Neural cell (in vitro differentiated cells): ENCODE data around the gene REPIN1.

ENCODE experiments used
- EZH2 ChIP-seq: fragments of 200-600, 300-800 bp; shearing (Covaris generic), sonication (generic); IDR thresholded peaks from 2 replicates; pipeline ENCODE4 v1.6.1; 2014; ENCODE audit warnings: antibody characterized with exemption, low read length, borderline replicate concordance, mild to moderate bottlenecking; ENCODE audit not compliant: insufficient read depth, poor library complexity, severe bottlenecking
- RAD21 ChIP-seq: fragments of 450-650 bp; conservative IDR thresholded peaks from 2 replicates; pipeline ENCODE4 v1.6.1; 2014; ENCODE audit warnings: antibody characterized with exemption, mild to moderate bottlenecking, moderate library complexity
- TF ChIP-seq, protein P1 (sequence below): fragments of 450-650 bp; IDR thresholded peaks from 2 replicates; pipeline ENCODE4 v1.5.1; 2014; ENCODE audit warnings: antibody characterized with exemption, mild to moderate bottlenecking, moderate library complexity; ENCODE audit not compliant: poor library complexity, severe bottlenecking

DNA sequence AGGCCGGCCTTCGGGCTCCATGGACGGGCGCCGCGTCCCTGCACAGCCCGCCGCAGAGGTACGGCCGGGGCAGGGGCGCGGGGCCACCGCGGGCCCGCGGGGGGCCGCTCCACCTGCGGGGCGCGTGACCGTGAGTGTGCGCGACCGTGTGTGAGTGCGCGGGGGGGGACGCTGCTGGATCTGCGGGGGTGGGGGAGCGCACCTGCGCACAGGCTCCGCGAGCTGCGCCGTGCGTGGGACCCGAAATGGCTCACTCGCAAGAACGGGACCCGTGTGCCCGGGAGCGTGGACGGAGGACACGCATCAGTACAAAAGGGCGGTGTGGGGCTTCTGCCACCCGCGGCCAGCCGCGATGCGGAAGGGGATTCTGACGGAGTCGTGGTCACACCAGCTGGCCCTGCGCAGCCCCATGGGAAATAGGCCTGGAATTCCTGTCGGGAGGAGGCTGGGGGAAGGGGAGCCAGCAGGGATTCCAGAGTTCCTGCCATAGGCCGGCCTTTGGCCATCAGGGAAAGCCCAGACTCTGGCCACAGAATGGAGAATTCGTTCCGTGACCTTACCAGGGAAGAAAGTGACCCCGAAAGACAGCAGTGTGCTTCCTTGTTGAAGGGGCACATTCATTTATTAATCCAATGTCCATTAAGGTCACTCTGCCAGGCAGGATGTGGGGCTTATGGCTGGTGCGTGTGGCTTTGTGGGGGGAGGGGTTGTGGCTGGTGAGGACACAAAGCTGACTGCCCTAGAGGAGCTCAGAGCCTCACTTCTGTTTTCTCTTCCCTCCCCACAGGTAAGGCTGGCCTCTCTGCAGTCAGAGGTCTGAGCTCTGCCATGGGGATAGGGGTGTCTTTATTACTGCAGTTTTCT lies 494 bp downstream of the REPIN1 start:
- TF ChIP-seq, protein P1, sequence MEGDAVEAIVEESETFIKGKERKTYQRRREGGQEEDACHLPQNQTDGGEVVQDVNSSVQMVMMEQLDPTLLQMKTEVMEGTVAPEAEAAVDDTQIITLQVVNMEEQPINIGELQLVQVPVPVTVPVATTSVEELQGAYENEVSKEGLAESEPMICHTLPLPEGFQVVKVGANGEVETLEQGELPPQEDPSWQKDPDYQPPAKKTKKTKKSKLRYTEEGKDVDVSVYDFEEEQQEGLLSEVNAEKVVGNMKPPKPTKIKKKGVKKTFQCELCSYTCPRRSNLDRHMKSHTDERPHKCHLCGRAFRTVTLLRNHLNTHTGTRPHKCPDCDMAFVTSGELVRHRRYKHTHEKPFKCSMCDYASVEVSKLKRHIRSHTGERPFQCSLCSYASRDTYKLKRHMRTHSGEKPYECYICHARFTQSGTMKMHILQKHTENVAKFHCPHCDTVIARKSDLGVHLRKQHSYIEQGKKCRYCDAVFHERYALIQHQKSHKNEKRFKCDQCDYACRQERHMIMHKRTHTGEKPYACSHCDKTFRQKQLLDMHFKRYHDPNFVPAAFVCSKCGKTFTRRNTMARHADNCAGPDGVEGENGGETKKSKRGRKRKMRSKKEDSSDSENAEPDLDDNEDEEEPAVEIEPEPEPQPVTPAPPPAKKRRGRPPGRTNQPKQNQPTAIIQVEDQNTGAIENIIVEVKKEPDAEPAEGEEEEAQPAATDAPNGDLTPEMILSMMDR = no peak
- TF ChIP-seq EZH2 (no peak), RAD21 (peak; percentile 11)
